ENCODE measurements around the gene PCOLCE2.
A peak's percentile ranks its signal among the peaks of the same experiment; 100 is the strongest.
"Not testable (repeated sequence)": the region's sequence is repeated elsewhere in the genome, so short reads cannot be mapped to it uniquely, and the experiment has no call there.

The PCOLCE2 gene

GRCh38 chr3:142898346-142899213 lies 9.7 kb upstream of the PCOLCE2 start:
- no peak for DNase-seq (ENCODE audit: low spot score)

DNA sequence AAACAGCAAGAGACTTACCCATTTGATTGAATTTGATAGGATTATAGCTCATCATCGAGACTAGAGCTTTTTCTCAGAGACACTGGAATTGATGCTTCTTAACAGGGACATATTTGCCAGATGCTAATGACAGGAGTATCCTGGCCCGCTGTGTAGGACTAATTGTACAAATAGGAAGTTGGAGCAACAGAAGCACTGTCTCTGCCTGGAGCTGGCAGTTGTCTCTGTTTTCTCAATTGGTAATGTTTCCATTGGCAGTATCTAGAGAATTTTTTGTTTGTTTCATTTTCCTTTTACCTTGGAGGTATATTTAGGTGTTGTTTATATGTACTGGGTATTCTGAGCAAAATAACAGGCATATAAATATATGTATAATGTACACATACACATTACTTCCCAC lies 8.9 kb upstream of the PCOLCE2 start:
- DNase-seq (ENCODE audit: low spot score): no peak

- no peak for DNase-seq (ENCODE audit: low spot score)
These were observed 8.1 kb upstream of the PCOLCE2 start for GRCh38 chr3:142896996-142897395.

- DNase-seq (ENCODE audit: low spot score): peak; percentile 76
These were observed 7.4 kb upstream of the PCOLCE2 start for GRCh38 chr3:142896201-142896755.

GRCh38 chr3:142894493-142894892 lies 5.6 kb upstream of the PCOLCE2 start:
- DNase-seq (ENCODE audit: low spot score): no peak

- DNase-seq (ENCODE audit: low spot score): no peak
These were observed 3.8 kb upstream of the PCOLCE2 start for GRCh38 chr3:142892714-142893113.

GRCh38 chr3:142890592-142890991 lies 1.7 kb upstream of the PCOLCE2 start:
- DNase-seq (ENCODE audit: low spot score): no peak

- no peak for DNase-seq (ENCODE audit: low spot score)
These were observed 530 bp upstream of the PCOLCE2 start for GRCh38 chr3:142889212-142890014.

- DNase-seq (ENCODE audit: low spot score): peak; percentile 36
These were observed 793 bp downstream of the PCOLCE2 start for GRCh38 chr3:142888099-142888480.

- peak; percentile 31 for DNase-seq (ENCODE audit: low spot score)
These were observed 1.9 kb downstream of the PCOLCE2 start for GRCh38 chr3:142886940-142887339.

- DNase-seq (ENCODE audit: low spot score): no peak
These were observed 2.9 kb downstream of the PCOLCE2 start for GRCh38 chr3:142886021-142886420.

GRCh38 chr3:142884531-142884930 lies 4.4 kb downstream of the PCOLCE2 start:
- no peak for DNase-seq (ENCODE audit: low spot score)

GRCh38 chr3:142883534-142883933 lies 5.3 kb downstream of the PCOLCE2 start:
- DNase-seq (ENCODE audit: low spot score): not testable (repeated sequence)

GRCh38 chr3:142881445-142882224 lies 7.2 kb downstream of the PCOLCE2 start:
- no peak for DNase-seq (ENCODE audit: low spot score)

DNA sequence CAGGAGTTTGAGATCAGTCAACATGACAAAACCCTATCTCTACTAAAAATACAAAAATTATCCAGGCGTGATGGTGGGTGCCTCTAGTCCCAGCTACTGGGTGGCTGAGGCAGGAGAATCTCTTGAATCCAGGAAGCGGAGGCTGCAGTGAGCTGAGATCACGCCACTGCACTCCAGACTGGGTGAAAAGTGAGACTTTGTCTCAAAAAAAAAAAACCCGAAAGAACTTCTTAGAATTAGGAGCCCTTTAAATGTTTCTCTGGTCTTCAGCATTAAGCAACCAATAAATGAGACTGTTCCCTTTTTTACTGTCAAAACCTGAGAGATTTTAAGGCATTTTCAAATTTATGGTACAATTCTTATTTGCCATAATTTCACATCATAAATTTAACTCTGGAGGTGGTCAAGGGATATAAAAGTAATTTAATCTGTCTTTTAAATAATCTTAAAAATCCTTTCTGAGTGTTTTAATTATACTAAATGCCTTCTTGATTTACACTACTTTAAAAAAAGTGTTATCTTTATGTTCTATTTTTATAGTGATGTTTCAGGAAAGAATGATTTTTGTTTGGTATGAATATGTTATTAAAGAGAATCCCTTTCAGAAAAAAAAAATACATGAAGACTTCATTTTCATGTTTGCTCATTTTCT lies 10.1 kb downstream of the PCOLCE2 start:
- no peak for DNase-seq (ENCODE audit: low spot score)

DNA sequence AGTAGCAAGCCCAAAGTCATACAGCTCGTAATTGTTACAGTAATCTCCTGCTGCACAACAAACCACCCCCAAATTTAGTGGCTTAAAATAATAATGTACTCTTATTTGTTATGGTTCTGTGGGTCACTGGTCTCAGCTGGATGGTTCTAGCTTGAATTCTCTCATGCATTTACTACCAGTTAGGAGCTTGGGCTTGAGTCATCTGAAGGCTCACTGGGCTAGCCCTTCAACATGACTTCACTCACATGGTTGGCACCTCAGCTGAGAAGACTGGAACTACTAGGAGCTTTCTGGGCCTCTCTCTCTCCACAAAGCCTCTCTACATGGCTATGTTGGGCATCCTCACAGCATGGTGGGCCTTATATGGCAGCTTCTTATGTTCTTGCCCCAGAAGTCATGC lies 12.5 kb downstream of the PCOLCE2 start:
- DNase-seq (ENCODE audit: low spot score): no peak

GRCh38 chr3:142875583-142876207 lies 13.2 kb downstream of the PCOLCE2 start:
- no peak for DNase-seq (ENCODE audit: low spot score)

GRCh38 chr3:142875099-142875498 lies 13.8 kb downstream of the PCOLCE2 start:
- no peak for DNase-seq (ENCODE audit: low spot score)

GRCh38 chr3:142868382-142868781 lies 20.5 kb downstream of the PCOLCE2 start:
- not testable (repeated sequence) for DNase-seq (ENCODE audit: low spot score)

DNA sequence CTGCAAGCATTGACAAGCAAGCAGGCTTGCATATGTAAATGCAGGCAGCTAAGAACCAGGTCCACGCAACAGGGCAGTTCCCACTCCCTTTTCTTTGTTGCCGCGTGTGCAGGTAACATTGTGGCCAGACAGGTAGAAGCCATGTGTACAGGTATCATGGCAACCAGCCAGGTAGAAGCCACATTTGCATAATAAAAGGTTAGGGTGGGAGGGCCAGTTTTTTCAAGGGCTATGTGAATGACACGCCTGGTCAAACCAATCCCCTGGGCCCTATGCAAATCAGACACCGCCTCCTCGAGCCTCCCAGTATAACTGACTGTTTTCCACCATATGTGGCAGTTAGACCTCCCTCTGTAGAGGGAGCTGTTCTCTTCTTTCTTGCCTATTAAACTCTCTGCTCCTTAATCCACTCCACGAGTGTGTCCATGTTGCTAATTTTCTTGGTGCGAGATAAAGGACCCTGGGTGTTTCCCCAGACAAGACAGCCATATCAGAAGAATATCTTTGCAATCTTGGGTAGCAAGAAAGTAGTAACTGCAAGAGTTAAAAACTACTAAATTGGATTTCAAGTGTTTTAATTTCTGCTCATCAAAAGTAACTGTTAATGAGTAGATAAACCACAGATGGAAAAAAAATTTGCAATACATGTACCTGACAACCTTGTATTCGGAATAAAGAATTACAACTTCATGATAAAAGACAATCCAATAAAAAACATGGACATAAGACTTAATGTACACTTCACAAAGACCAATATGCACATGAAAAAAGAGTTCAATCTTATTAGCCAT lies 21.8 kb downstream of the PCOLCE2 start:
- no peak for DNase-seq (ENCODE audit: low spot score)
